HepG2 (cell line): ENCODE results near the gene GMEB2. TPM values are rescaled to one million over a fixed set of nuclear protein-coding genes. Genes with fewer than 3 reads are reported as not detected.

Experiments used
- ATAC-seq: fragments of 200-7000 bp; cut with Tn5 transposase; 3 replicates; pipeline ENCODE4 v1.9.1; 2020; ENCODE audit warnings: mild to moderate bottlenecking, moderate library complexity
- BruUV-seq: library from RNA; stranded (reverse); fragments of 400-500 nt; replicated peaks from 2 replicates; lab custom pipeline; 2021; lab: Mats Ljungman, UMichigan
- CTCF ChIA-PET: fragments of 300-600 bp; formaldehyde crosslinking; extraction: SDS; loops from one replicate; lab custom pipeline; 2021; ENCODE audit warnings: low total read pairs, inconsistent platforms, low intra/inter-chr PET ratio; lab: Yijun Ruan, JAX
- POLR2A ChIA-PET: fragments of 350-600 bp; sonication (Branson Sonifier 250); formaldehyde crosslinking; loops from one replicate; lab custom pipeline; 2020; ENCODE audit warnings: antibody characterized with exemption, inconsistent platforms; lab: Yijun Ruan, JAX
- DNase-seq: peaks from one replicate; pipeline ENCODE4 v3.0.0-alpha.2; 2015; ENCODE audit warnings: low spot score
- FAIRE-seq: peaks from 3 replicates; lab custom pipeline; 2011; peaks lifted over from hg19 to GRCh38; lab: Jason Lieb, UNC
- H2AFZ ChIP-seq: one replicate; pipeline ENCODE4 v1.6.1; 2011; ENCODE audit warnings: low read length, inconsistent platforms
- H3K27ac ChIP-seq: fragments of 300-600 bp; 3 replicates; pipeline ENCODE4 v1.8.0; 2011; ENCODE audit warnings: mixed run types, mild to moderate bottlenecking, mixed read lengths, low read length, inconsistent platforms; ENCODE audit not compliant: insufficient read depth; ENCODE audit errors: extremely low read length
- H3K27me3 ChIP-seq, 2 experiments: fragments of 200-600 bp in 1 of 2; 2 replicates in 1 of 2; 3 replicates in 1 of 2; pipeline versions ENCODE4 v1.6.0 to v1.8.0; 2011; ENCODE audit warnings: low read length in 2 of 2, mild to moderate bottlenecking in 2 of 2, moderate library complexity in 2 of 2, inconsistent platforms in 1 of 2; ENCODE audit not compliant: insufficient read depth in 2 of 2, control insufficient read depth in 1 of 2
- H3K36me3 ChIP-seq, 2 experiments: fragments of 200-600 bp in 1 of 2; replicated peaks in 1 of 2; 2 replicates in 1 of 2; 3 replicates in 1 of 2; pipeline versions ENCODE4 v1.5.1 to v1.8.0; 2011; ENCODE audit warnings: low read length in 2 of 2, inconsistent platforms in 1 of 2; ENCODE audit not compliant: insufficient read depth in 2 of 2, control insufficient read depth in 1 of 2
- H3K4me1 ChIP-seq: 2 replicates; pipeline ENCODE4 v1.5.1; 2012; ENCODE audit warnings: low read length, inconsistent platforms; ENCODE audit not compliant: insufficient read depth
- H3K4me2 ChIP-seq: 2 replicates; pipeline ENCODE4 v1.6.0; 2011; ENCODE audit warnings: low read depth, low read length, inconsistent platforms
- H3K4me3 ChIP-seq, 3 experiments: fragments of 200-600 bp in 1 of 3; sonication (generic), shearing (Covaris generic) in 1 of 3; replicated peaks in 1 of 3; 2 replicates each; pipeline ENCODE4 v1.5.1; 2011 to 2016; ENCODE audit warnings: low read length in 3 of 3, inconsistent platforms in 2 of 3, low read depth in 2 of 3, mild to moderate bottlenecking in 2 of 3, control low read depth in 1 of 3, mixed read lengths in 1 of 3; ENCODE audit not compliant: insufficient read depth in 1 of 3
- H3K79me2 ChIP-seq: one replicate; pipeline ENCODE4 v1.6.1; 2011; ENCODE audit warnings: low read length, inconsistent platforms; ENCODE audit not compliant: insufficient read depth
- H3K9ac ChIP-seq: 2 replicates; pipeline ENCODE4 v1.6.0; 2011; ENCODE audit warnings: mild to moderate bottlenecking, low read depth, low read length, inconsistent platforms; ENCODE audit not compliant: insufficient read depth
- H3K9me3 ChIP-seq: 2 replicates; pipeline ENCODE4 v1.5.1; 2012; ENCODE audit warnings: mild to moderate bottlenecking, low read length
- H4K20me1 ChIP-seq: 2 replicates; pipeline ENCODE4 v1.6.0; 2011; ENCODE audit warnings: inconsistent platforms, mild to moderate bottlenecking, low read length, moderate library complexity; ENCODE audit not compliant: insufficient read depth
- BRD4 ChIP-seq: sonication (generic); formaldehyde crosslinking; IDR thresholded peaks from 2 replicates; pipeline ENCODE4 v1.4.0; 2020; ENCODE audit warnings: missing genetic modification reagents
- FOSL2 ChIP-seq: sonication (generic); formaldehyde crosslinking; IDR thresholded peaks from 2 replicates; pipeline ENCODE4 v1.4.0; 2020; ENCODE audit warnings: missing genetic modification reagents
- JUND ChIP-seq: sonication (generic); formaldehyde crosslinking; IDR thresholded peaks from 2 replicates; pipeline ENCODE4 v1.8.0; 2022; ENCODE audit warnings: mild to moderate bottlenecking, missing genetic modification reagents
- POLR2AphosphoS2 ChIP-seq: IDR thresholded peaks from 2 replicates; pipeline ENCODE4 v1.6.1; 2011; ENCODE audit warnings: low read depth, low read length, improper control_type of control experiment
- RBM39 ChIP-seq: fragments of 200-400 bp; formaldehyde crosslinking; IDR thresholded peaks from one replicate; pipeline ENCODE4 v1.6.1; 2018; ENCODE audit warnings: antibody characterized with exemption, mild to moderate bottlenecking, low read depth, low read length; ENCODE audit not compliant: poor library complexity, severe bottlenecking
- SIX1 ChIP-seq: sonication (generic); formaldehyde crosslinking; IDR thresholded peaks from 2 replicates; pipeline ENCODE4 v1.4.0; 2020; ENCODE audit warnings: missing genetic modification reagents, borderline replicate concordance
- SRF ChIP-seq: IDR thresholded peaks from 2 replicates; pipeline ENCODE4 v1.6.1; 2011; ENCODE audit warnings: mild to moderate bottlenecking, low read depth, low read length, moderate library complexity
- YEATS4 ChIP-seq: sonication (generic); formaldehyde crosslinking; IDR thresholded peaks from 2 replicates; pipeline ENCODE4 v1.4.0; 2020; ENCODE audit warnings: missing genetic modification reagents, borderline replicate concordance
- ZNF331 ChIP-seq: sonication (generic); formaldehyde crosslinking; IDR thresholded peaks from 2 replicates; pipeline ENCODE4 v1.4.0; 2020; ENCODE audit warnings: missing genetic modification reagents
- ZNF446 ChIP-seq: sonication (generic); formaldehyde crosslinking; IDR thresholded peaks from 2 replicates; pipeline ENCODE4 v1.5.0; 2020; ENCODE audit warnings: mild to moderate bottlenecking, missing genetic modification reagents
- ZNF564 ChIP-seq: sonication (generic); formaldehyde crosslinking; IDR thresholded peaks from 2 replicates; pipeline ENCODE4 v1.8.1; 2023; ENCODE audit warnings: mild to moderate bottlenecking, missing genetic modification reagents
- ZNF639 ChIP-seq: conservative IDR thresholded peaks from 2 replicates; pipeline ENCODE4 v1.6.1; 2018; ENCODE audit warnings: missing genetic modification reagents
- ZNF761 ChIP-seq: sonication (generic); formaldehyde crosslinking; conservative IDR thresholded peaks from 2 replicates; pipeline ENCODE4 v1.4.0; 2020; ENCODE audit warnings: mild to moderate bottlenecking, missing genetic modification reagents
- WGBS: methylation state at CpG from one replicate; pipeline ENCODE4 v1.1.6; 2017; ENCODE audit warnings: low lambda C conversion rate; 5-methylcytosine and 5-hydroxymethylcytosine counted together
- in situ Hi-C: cut with HindIII; loops from 2 replicates; pipeline ENCODE4 v1.10.0; 2017; ENCODE audit warnings: low pct_unique_long_range_greater_than_20kb; ENCODE audit not compliant: extremely low pct_ligation_motif_present
- intact Hi-C: fragments of 100-400 bp; cut with micrococcal nuclease; formaldehyde crosslinking; loops from one replicate; pipeline ENCODE4 v1.10.0; 2022; ENCODE audit not compliant: unreplicated experiment
- polyA plus RNA-seq, 8 experiments: library from polyadenylated mRNA; depleted of rRNA in 3 of 8; stranded (reverse) in 7 of 8; unstranded in 1 of 8; fragments of >200 nt; fragmentation: Illumina TruSeq in 4 of 8; extraction: Trizol in 4 of 8; gene quantifications; 2 replicates each; pipeline versions ENCODE4 v1.2.1 to v1.2.3, GENCODE V29; 2011 to 2016; ENCODE audit warnings: low read depth in 4 of 8, missing spikeins in 1 of 8, mixed read lengths in 1 of 8; ENCODE audit not compliant: insufficient read depth in 1 of 8
- total RNA-seq, 5 experiments: library from RNA; depleted of rRNA; stranded (reverse); fragments of >200 nt; fragmentation: Illumina TruSeq; extraction: Trizol; gene quantifications; 2 replicates each; pipeline ENCODE4 v1.2.3, GENCODE V29; 2016; ENCODE audit warnings: low read depth in 1 of 5

Gene GMEB2
- total and polyA plus RNA-seq, 2 of the 13 experiments (the other 11 are each of a cell fraction or from before 2014, with no cell fraction given) = 10.6 to 12.4 TPM

GRCh38 chr20:63635431-63636141 is 8.7 kb upstream of the GMEB2 start:
- FAIRE-seq (no peak), ATAC-seq (no peak; the same call in 2 of the 3 replicates), DNase-seq (no peak)
- ChIA-PET CTCF (no interaction called here), POLR2A (no interaction called here)
- Histone ChIP-seq H3K4me1 (peaks cover 15% of the 10 kb centered on the region; the same call in 1 of the 2 replicates), H3K4me3 (no peak overlapping the region), H3K9me3 (no peaks in the 10 kb centered on the region), H2AFZ (no peak overlapping the region), H3K9ac (no peak overlapping the region), H3K36me3 (no peaks in the 10 kb centered on the region), H3K79me2 (no peaks in the 10 kb centered on the region), H3K4me2 (no peak overlapping the region), H3K27me3 (peaks cover 0 to 2% of the 10 kb centered on the region in 2 experiments; a peak in 1 of 5 replicates), H4K20me1 (no peaks in the 10 kb centered on the region), H3K27ac (no peak overlapping the region)
- in situ Hi-C loops = no loop called here
- BruUV-seq = no TSS peak
- intact Hi-C loops = no loop called here
- TF ChIP-seq FOSL2 (CRISPR knock-in tag) (no peak), ZNF761 (CRISPR knock-in tag) (no peak), ZNF639 (CRISPR knock-in tag) (no peak), ZNF564 (CRISPR knock-in tag) (0 out of 2 replicates have a peak, but pooled peaks have one; percentile 54), RBM39 (no peak)
- WGBS = 37% methylated on average over 15 of the region's 15 CpGs

GRCh38 chr20:63633732-63634131 is 6.8 kb upstream of the GMEB2 start:
- H3K9ac ChIP-seq = no peak overlapping the region
- H3K36me3 ChIP-seq = no peaks in the 10 kb centered on the region
- H2AFZ ChIP-seq = no peak overlapping the region
- ATAC-seq (no peak), DNase-seq (no peak), FAIRE-seq (no peak)
- no peaks in the 10 kb centered on the region for H3K9me3 ChIP-seq
- no peak overlapping the region for H3K4me3 ChIP-seq
- H4K20me1 ChIP-seq = no peaks in the 10 kb centered on the region
- no TSS peak for BruUV-seq
- no peak overlapping the region for H3K4me2 ChIP-seq
- peaks cover 28% of the 10 kb centered on the region for H3K4me1 ChIP-seq
- peaks cover 0 to 2% of the 10 kb centered on the region in 2 experiments; a peak in 1 of 5 replicates for H3K27me3 ChIP-seq
- ChIA-PET POLR2A (no interaction called here), CTCF (no interaction called here)
- no peaks in the 10 kb centered on the region for H3K79me2 ChIP-seq
- intact Hi-C loops = no loop called here
- no peak overlapping the region for H3K27ac ChIP-seq
- WGBS = 47% methylated on average over 9 of the region's 9 CpGs
- TF ChIP-seq SRF = no peak
- no peak for TF ChIP-seq SIX1 (CRISPR knock-in tag)
- no peak for TF ChIP-seq JUND (CRISPR knock-in tag)
- no peak for TF ChIP-seq ZNF331 (CRISPR knock-in tag)
- TF ChIP-seq POLR2AphosphoS2 = no peak
- TF ChIP-seq BRD4 = no peak
- no peak for TF ChIP-seq ZNF446
- TF ChIP-seq YEATS4 (CRISPR knock-in tag) = no peak
- TF ChIP-seq, all 625 proteins: peak for 0
- in situ Hi-C loops = no loop called here
